ENCODE data around the gene PDE11A. TPM values are rescaled to one million over a fixed set of nuclear protein-coding genes. Genes with fewer than 3 reads are reported as not detected.

The PDE11A gene
- total and polyA plus RNA-seq, 4 donors, result 1.0 to 5.9 (median 1.7) TPM

GRCh38 chr2:177584030-177584692 is 488.4 kb downstream of the PDE11A start:
- Histone ChIP-seq H3K9ac (ENCODE audit: low read depth in 1 of 2, low read length in 2 of 2) (no peak overlapping the region), H3K27ac (ENCODE audit: low read depth in 1 of 2, low read length in 2 of 2) (no peak overlapping the region), H3K4me1 (ENCODE audit: control insufficient read depth in 4 of 4, insufficient read depth in 4 of 4, low read length in 3 of 4) (peaks cover 0 to 11% (median 4%) of the 10 kb centered on the region in 4 donors), H3K4me3 (ENCODE audit: low read depth in 1 of 3, low read length in 3 of 3) (no peak overlapping the region), H3K9me3 (ENCODE audit: control insufficient read depth in 4 of 4, low read length in 3 of 4) (no peaks in the 10 kb centered on the region), H3K27me3 (ENCODE audit: control insufficient read depth in 4 of 4, insufficient read depth in 4 of 4, low read length in 3 of 4) (no peaks in the 10 kb centered on the region), H3K36me3 (ENCODE audit: control insufficient read depth in 4 of 4, insufficient read depth in 3 of 4, low read depth in 1 of 4, low read length in 3 of 4) (no peaks in the 10 kb centered on the region)
- no peak for DNase-seq (ENCODE audit: low spot score)
- TF ChIP-seq HNF4G (IDR thresholded peaks at IDR 0.05) (no peak), TAF1 (conservative IDR thresholded peaks at IDR 0.05) (no peak), MAX (IDR thresholded peaks at IDR 0.05) (no peak), CTCF (IDR thresholded peaks at IDR 0.05; ENCODE audit: low read depth, low read length, missing input control) (no peak), SP1 (IDR thresholded peaks at IDR 0.05) (no peak), GABPA (IDR thresholded peaks at IDR 0.05 in 1 of 2, conservative IDR thresholded peaks at IDR 0.05 in 1 of 2) (no peak)
- WGBS, result 94% methylated on average over 6 of the region's 6 CpGs

GRCh38 chr2:177582000-177582399 is 490.6 kb downstream of the PDE11A start:
- Histone ChIP-seq H3K4me3 (ENCODE audit: low read depth in 1 of 3, low read length in 3 of 3) (no peak overlapping the region), H3K9me3 (ENCODE audit: control insufficient read depth in 4 of 4, low read length in 3 of 4) (no peaks in the 10 kb centered on the region), H3K4me1 (ENCODE audit: control insufficient read depth in 4 of 4, insufficient read depth in 4 of 4, low read length in 3 of 4) (peaks cover 0 to 11% (median 4%) of the 10 kb centered on the region in 4 donors), H3K9ac (ENCODE audit: low read depth in 1 of 2, low read length in 2 of 2) (no peak overlapping the region), H3K27ac (ENCODE audit: low read depth in 1 of 2, low read length in 2 of 2) (no peak overlapping the region), H3K27me3 (ENCODE audit: control insufficient read depth in 4 of 4, insufficient read depth in 4 of 4, low read length in 3 of 4) (no peaks in the 10 kb centered on the region), H3K36me3 (ENCODE audit: control insufficient read depth in 4 of 4, insufficient read depth in 3 of 4, low read depth in 1 of 4, low read length in 3 of 4) (no peaks in the 10 kb centered on the region)
- TF ChIP-seq NR2F2 (IDR thresholded peaks at IDR 0.05), result no peak
- TF ChIP-seq MAX (IDR thresholded peaks at IDR 0.05), result no peak
- TF ChIP-seq RAD21 (IDR thresholded peaks at IDR 0.05), result no peak
- TF ChIP-seq HNF4A (conservative IDR thresholded peaks at IDR 0.05), result no peak
- TF ChIP-seq FOXA2 (IDR thresholded peaks at IDR 0.05), result no peak
- TF ChIP-seq SP1 (IDR thresholded peaks at IDR 0.05), result no peak
- no peak for TF ChIP-seq FOXA1 (IDR thresholded peaks at IDR 0.05)
- WGBS, result 94% methylated on average over 1 of the region's 1 CpG
- DNase-seq (ENCODE audit: low spot score), result no peak

GRCh38 chr2:177579486-177580036 is 493.0 kb downstream of the PDE11A start:
- no peak overlapping the region for H3K9ac ChIP-seq (ENCODE audit: low read depth in 1 of 2, low read length in 2 of 2)
- no peak overlapping the region for H3K4me3 ChIP-seq (ENCODE audit: low read depth in 1 of 3, low read length in 3 of 3)
- 84% methylated on average over 3 of the region's 3 CpGs for WGBS
- H3K9me3 ChIP-seq (ENCODE audit: control insufficient read depth in 4 of 4, low read length in 3 of 4), result no peaks in the 10 kb centered on the region
- no peaks in the 10 kb centered on the region for H3K4me1 ChIP-seq (ENCODE audit: control insufficient read depth in 4 of 4, insufficient read depth in 4 of 4, low read length in 3 of 4)
- no peak for DNase-seq (ENCODE audit: low spot score)
- TF ChIP-seq HNF4G (IDR thresholded peaks at IDR 0.05), result no peak
- no peaks in the 10 kb centered on the region for H3K27me3 ChIP-seq (ENCODE audit: control insufficient read depth in 4 of 4, insufficient read depth in 4 of 4, low read length in 3 of 4)
- no peaks in the 10 kb centered on the region for H3K36me3 ChIP-seq (ENCODE audit: control insufficient read depth in 4 of 4, insufficient read depth in 3 of 4, low read depth in 1 of 4, low read length in 3 of 4)
- H3K27ac ChIP-seq (ENCODE audit: low read depth in 1 of 2, low read length in 2 of 2), result no peak overlapping the region
